Calu3 (cell line): ENCODE measurements around the gene SLC66A3. TPM values are rescaled to one million over a fixed set of nuclear protein-coding genes. Genes with fewer than 3 reads are reported as not detected.

Experiments
- BruUV-seq: library from RNA; stranded (reverse); fragments of 400-500 nt; replicated peaks from 2 replicates; lab custom pipeline; 2021; lab: Mats Ljungman, UMichigan
- CTCF ChIA-PET: fragments of 300-600 bp; sonication (Branson Sonifier 250); formaldehyde crosslinking; loops from one replicate; lab custom pipeline; 2022; ENCODE audit warnings: antibody characterized with exemption; lab: Charles Lee
- DNase-seq: peaks from one replicate; pipeline ENCODE4 v3.0.0; 2022
- H3K27ac Mint-ChIP-seq: one replicate; pipeline ENCODE4 v1.8.0; 2022; ENCODE audit warnings: mixed read lengths; ENCODE audit not compliant: unreplicated experiment
- H3K27me3 Mint-ChIP-seq: one replicate; pipeline ENCODE4 v1.8.0; 2022; ENCODE audit warnings: mixed read lengths; ENCODE audit not compliant: unreplicated experiment
- H3K36me3 Mint-ChIP-seq: one replicate; pipeline ENCODE4 v1.8.0; 2022; ENCODE audit warnings: mild to moderate bottlenecking, moderate library complexity, mixed read lengths; ENCODE audit not compliant: insufficient read depth, unreplicated experiment
- H3K4me1 Mint-ChIP-seq: one replicate; pipeline ENCODE4 v1.8.0; 2022; ENCODE audit warnings: mild to moderate bottlenecking, low read depth, mixed read lengths; ENCODE audit not compliant: unreplicated experiment
- H3K4me3 Mint-ChIP-seq: one replicate; pipeline ENCODE4 v1.8.0; 2022; ENCODE audit warnings: mild to moderate bottlenecking, low read depth, moderate library complexity, mixed read lengths; ENCODE audit not compliant: unreplicated experiment
- H3K9me3 Mint-ChIP-seq: one replicate; pipeline ENCODE4 v1.8.0; 2022; ENCODE audit warnings: low read depth, mixed read lengths; ENCODE audit not compliant: unreplicated experiment
- intact Hi-C: fragments of 100-400 bp; cut with micrococcal nuclease; formaldehyde crosslinking; loops from one replicate; pipeline ENCODE4 v1.10.0; 2022; ENCODE audit not compliant: unreplicated experiment
- total RNA-seq: library from RNA; stranded (reverse); gene quantifications from 2 replicates; pipeline ENCODE4 v1.2.3, GENCODE V29; 2022
- TF ChIP-seq, protein P1 (sequence below): fragments of 200-600 bp; IDR thresholded peaks from one replicate; pipeline ENCODE4 v1.8.0; 2022; ENCODE audit warnings: antibody characterized with exemption; ENCODE audit not compliant: unreplicated experiment

SLC66A3 gene
- total RNA-seq, 1 experiment from 2014 or later = 13.5 TPM

DNA sequence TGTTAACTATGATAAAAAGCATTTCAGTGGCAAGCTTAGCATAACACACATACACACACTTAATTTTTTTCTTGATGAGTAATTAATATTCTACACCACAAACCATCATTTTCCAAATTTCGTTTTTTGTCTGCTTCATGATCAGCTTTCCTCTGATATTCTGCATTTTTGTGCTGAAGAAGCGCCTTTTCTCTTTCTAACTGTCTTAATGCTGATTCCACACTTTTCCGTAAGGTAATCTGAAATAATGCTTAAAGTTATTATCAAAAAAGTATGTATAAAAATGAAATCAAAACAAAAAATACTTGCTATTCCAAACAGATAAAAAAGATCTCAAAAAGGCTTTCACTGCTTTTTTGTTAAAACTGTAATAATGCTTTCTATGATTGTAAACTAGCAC lies 60.1 kb downstream of the SLC66A3 start:
- TF ChIP-seq, protein P1, sequence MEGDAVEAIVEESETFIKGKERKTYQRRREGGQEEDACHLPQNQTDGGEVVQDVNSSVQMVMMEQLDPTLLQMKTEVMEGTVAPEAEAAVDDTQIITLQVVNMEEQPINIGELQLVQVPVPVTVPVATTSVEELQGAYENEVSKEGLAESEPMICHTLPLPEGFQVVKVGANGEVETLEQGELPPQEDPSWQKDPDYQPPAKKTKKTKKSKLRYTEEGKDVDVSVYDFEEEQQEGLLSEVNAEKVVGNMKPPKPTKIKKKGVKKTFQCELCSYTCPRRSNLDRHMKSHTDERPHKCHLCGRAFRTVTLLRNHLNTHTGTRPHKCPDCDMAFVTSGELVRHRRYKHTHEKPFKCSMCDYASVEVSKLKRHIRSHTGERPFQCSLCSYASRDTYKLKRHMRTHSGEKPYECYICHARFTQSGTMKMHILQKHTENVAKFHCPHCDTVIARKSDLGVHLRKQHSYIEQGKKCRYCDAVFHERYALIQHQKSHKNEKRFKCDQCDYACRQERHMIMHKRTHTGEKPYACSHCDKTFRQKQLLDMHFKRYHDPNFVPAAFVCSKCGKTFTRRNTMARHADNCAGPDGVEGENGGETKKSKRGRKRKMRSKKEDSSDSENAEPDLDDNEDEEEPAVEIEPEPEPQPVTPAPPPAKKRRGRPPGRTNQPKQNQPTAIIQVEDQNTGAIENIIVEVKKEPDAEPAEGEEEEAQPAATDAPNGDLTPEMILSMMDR = no peak
- intact Hi-C loops = no loop called here
- Mint-ChIP-seq H3K4me1 (no peaks in the 10 kb centered on the region), H3K9me3 (no peaks in the 10 kb centered on the region), H3K27me3 (no peaks in the 10 kb centered on the region), H3K36me3 (peaks cover 2% of the 10 kb centered on the region), H3K27ac (no peak overlapping the region), H3K4me3 (no peak overlapping the region)
- no TSS peak for BruUV-seq
- CTCF ChIA-PET = interaction anchor here (0.7 kb wide), 1 partner anchor 8 kb away, joined by 3 read pairs; no protein-coding TSS in a partner anchor
- no peak for DNase-seq

DNA sequence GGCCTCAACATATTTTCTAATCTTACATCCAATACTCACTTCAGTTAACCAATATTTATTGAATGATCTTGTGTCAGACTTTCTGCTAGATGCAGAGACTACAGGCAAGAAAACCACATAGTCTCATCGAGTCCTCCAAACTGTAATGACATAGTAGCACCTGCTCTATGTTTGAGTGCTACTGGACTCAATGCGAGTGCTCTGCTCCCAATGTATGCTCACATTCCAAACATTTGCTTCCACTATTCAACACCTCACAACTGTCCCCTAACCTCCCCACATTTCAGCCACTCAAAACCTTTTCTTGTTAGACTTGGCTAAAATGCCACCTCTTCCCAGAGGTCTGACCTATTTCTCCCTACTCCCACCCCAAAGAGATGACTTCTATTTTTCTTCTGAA lies 65.2 kb downstream of the SLC66A3 start:
- no peak overlapping the region for H3K4me3 Mint-ChIP-seq
- H3K27ac Mint-ChIP-seq = no peak overlapping the region
- H3K4me1 Mint-ChIP-seq = no peaks in the 10 kb centered on the region
- DNase-seq = no peak
- no peaks in the 10 kb centered on the region for H3K9me3 Mint-ChIP-seq
- CTCF ChIA-PET = no interaction called here
- no peaks in the 10 kb centered on the region for H3K27me3 Mint-ChIP-seq
- TF ChIP-seq, protein P1 = no peak
- BruUV-seq = no TSS peak
- H3K36me3 Mint-ChIP-seq = peaks cover 5% of the 10 kb centered on the region
- intact Hi-C loops = no loop called here

DNA sequence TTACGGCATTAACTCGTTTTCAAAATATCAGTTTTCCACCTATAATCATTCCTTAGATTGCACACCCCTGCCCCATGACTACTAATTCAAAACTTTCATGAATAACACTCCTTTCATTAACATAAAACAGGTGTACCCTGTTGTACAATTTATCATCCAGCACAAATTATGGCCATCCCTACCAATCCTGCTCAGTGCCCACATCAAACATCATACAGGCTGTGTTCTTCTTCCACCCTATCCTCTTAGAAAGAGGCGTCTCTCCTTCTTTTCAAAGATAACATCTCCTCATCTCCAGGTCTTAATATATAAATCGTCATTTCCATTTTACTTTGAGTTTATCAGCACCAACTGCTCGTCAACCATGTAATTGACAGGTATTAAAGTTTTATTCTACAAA lies 67.6 kb downstream of the SLC66A3 start:
- intact Hi-C loops = no loop called here
- DNase-seq = no peak
- Mint-ChIP-seq H3K27ac (no peak overlapping the region), H3K36me3 (peaks cover 10% of the 10 kb centered on the region), H3K4me1 (no peaks in the 10 kb centered on the region), H3K27me3 (no peaks in the 10 kb centered on the region), H3K9me3 (no peaks in the 10 kb centered on the region), H3K4me3 (no peak overlapping the region)
- BruUV-seq = no TSS peak
- TF ChIP-seq, protein P1 = no peak
- CTCF ChIA-PET = interaction anchor here (0.5 kb wide), 1 partner anchor 483 kb away, joined by 3 read pairs; no protein-coding TSS in a partner anchor

DNA sequence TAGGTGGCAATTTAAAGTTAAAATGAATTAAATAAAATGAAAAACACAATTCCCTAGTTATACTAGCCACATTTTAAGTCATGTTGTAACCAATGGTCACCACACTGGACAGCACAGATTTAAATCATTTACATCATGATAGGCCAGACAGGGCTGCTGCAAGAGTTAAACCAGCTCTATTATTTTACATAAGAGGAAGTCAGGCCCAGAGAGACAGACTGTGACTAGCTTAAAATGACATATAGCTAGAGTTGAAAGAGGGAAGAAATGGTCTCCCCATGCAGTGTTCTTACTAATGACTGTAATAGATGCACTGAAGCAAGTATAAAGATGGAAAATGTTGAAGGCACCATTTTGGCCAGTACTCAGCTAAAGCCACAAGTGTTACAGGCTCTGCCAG lies 69.6 kb downstream of the SLC66A3 start:
- no peak overlapping the region for H3K27ac Mint-ChIP-seq
- H3K36me3 Mint-ChIP-seq = peaks cover 10% of the 10 kb centered on the region
- intact Hi-C loops = no loop called here
- no peak for DNase-seq
- no TSS peak for BruUV-seq
- H3K4me1 Mint-ChIP-seq = no peaks in the 10 kb centered on the region
- no peaks in the 10 kb centered on the region for H3K27me3 Mint-ChIP-seq
- CTCF ChIA-PET = no interaction called here
- no peak overlapping the region for H3K4me3 Mint-ChIP-seq
- no peaks in the 10 kb centered on the region for H3K9me3 Mint-ChIP-seq
- TF ChIP-seq, protein P1 = no peak
